DND-41 (cell line): Measurements from ENCODE around the gene PANX1.

ENCODE experiments used
- ATAC-seq: fragments of 200-7000 bp; cut with Tn5 transposase; 3 replicates; pipeline ENCODE4 v1.9.1; 2021; ENCODE audit warnings: low read depth; ENCODE audit not compliant: insufficient read depth
- DNase-seq: peaks from one replicate; pipeline ENCODE4 v3.0.0-alpha.2; 2020
- H2AFZ ChIP-seq: 2 replicates; pipeline ENCODE4 v1.6.0; 2012; ENCODE audit warnings: low read depth, low read length
- H3K27ac ChIP-seq: 2 replicates; pipeline ENCODE4 v1.5.1; 2012; ENCODE audit warnings: low read length, inconsistent platforms
- H3K27me3 ChIP-seq: fragments of 200-600 bp; sonication (generic); 2 replicates; pipeline ENCODE4 v1.6.0; 2012; ENCODE audit warnings: low read length, mild to moderate bottlenecking, inconsistent platforms; ENCODE audit not compliant: insufficient read depth, poor library complexity
- H3K36me3 ChIP-seq: 2 replicates; pipeline ENCODE4 v1.5.1; 2012; ENCODE audit warnings: low read length, inconsistent platforms; ENCODE audit not compliant: insufficient read depth
- H3K4me1 ChIP-seq: 2 replicates; pipeline ENCODE4 v1.5.1; 2012; ENCODE audit warnings: mild to moderate bottlenecking, low read length; ENCODE audit not compliant: insufficient read depth
- H3K4me2 ChIP-seq: 2 replicates; pipeline ENCODE4 v1.6.0; 2012; ENCODE audit warnings: mild to moderate bottlenecking, moderate library complexity, low read length, inconsistent platforms; ENCODE audit not compliant: insufficient read depth
- H3K4me3 ChIP-seq, 2 experiments: fragments of 200-600 bp in 1 of 2; shearing (Covaris generic) in 1 of 2; 2 replicates each; pipeline ENCODE4 v1.5.1; 2012 to 2016; ENCODE audit warnings: inconsistent platforms in 2 of 2, low read length in 2 of 2, mild to moderate bottlenecking in 2 of 2, low read depth in 1 of 2, moderate library complexity in 1 of 2
- H3K79me2 ChIP-seq: 2 replicates; pipeline ENCODE4 v1.6.0; 2012; ENCODE audit warnings: low read length, inconsistent platforms; ENCODE audit not compliant: insufficient read depth
- H3K9ac ChIP-seq: 2 replicates; pipeline ENCODE4 v1.6.0; 2012; ENCODE audit warnings: low read depth, mild to moderate bottlenecking, inconsistent platforms, low read length, moderate library complexity
- H3K9me3 ChIP-seq: 2 replicates; pipeline ENCODE4 v1.5.1; 2012; ENCODE audit warnings: low read length, moderate library complexity, mild to moderate bottlenecking, inconsistent platforms; ENCODE audit not compliant: insufficient read depth, severe bottlenecking
- H4K20me1 ChIP-seq: 2 replicates; pipeline ENCODE4 v1.6.0; 2012; ENCODE audit warnings: low read length; ENCODE audit not compliant: insufficient read depth
- CTCF ChIP-seq: IDR thresholded peaks from 2 replicates; pipeline ENCODE4 v1.5.1; 2012; ENCODE audit warnings: borderline replicate concordance, low read length, moderate library complexity, mild to moderate bottlenecking; ENCODE audit not compliant: poor library complexity, severe bottlenecking; ENCODE audit errors: extremely low read depth
- EZH2 ChIP-seq: IDR thresholded peaks from 3 replicates; pipeline ENCODE4 v1.6.1; 2012; ENCODE audit warnings: borderline replicate concordance, low read depth, mild to moderate bottlenecking, moderate library complexity, low read length, inconsistent platforms; ENCODE audit not compliant: severe bottlenecking

The PANX1 gene

GRCh38 chr11:94129512-94130297 lies 1.1 kb downstream of the PANX1 start:
- peak overlapping the region; percentile 91 for H2AFZ ChIP-seq

GRCh38 chr11:94130298-94131046 lies 1.8 kb downstream of the PANX1 start:
- Histone ChIP-seq H3K9me3 (no peaks in the 10 kb centered on the region), H4K20me1 (peaks cover 46% of the 10 kb centered on the region), H2AFZ (no peak overlapping the region; the same call in 1 of the 2 replicates), H3K36me3 (no peaks in the 10 kb centered on the region; the same call in 1 of the 2 replicates), H3K79me2 (peaks cover 79% of the 10 kb centered on the region), H3K9ac (peak overlapping the region; percentile 83), H3K27ac (peak overlapping the region; percentile 83; the same call in 1 of the 2 replicates), H3K4me2 (peak overlapping the region; percentile 85), H3K4me1 (peaks cover 62% of the 10 kb centered on the region), H3K27me3 (no peaks in the 10 kb centered on the region), H3K4me3 (peak overlapping the region; percentile 78 to 86; a peak in 3 of 4 replicates)
- DNase-seq (no peak), ATAC-seq (no peak)
- no peak for TF ChIP-seq EZH2
- no peak for TF ChIP-seq CTCF

More at GRCh38 chr11:94129512-94130297, 1.1 kb downstream of the PANX1 start:
- DNase-seq (peak; percentile 16), ATAC-seq (no peak; the same call in 2 of the 3 replicates)
- Histone ChIP-seq H3K36me3 (no peaks in the 10 kb centered on the region; the same call in 1 of the 2 replicates), H3K9ac (peak overlapping the region; percentile 83), H3K4me1 (peaks cover 62% of the 10 kb centered on the region), H3K79me2 (peaks cover 71% of the 10 kb centered on the region), H3K4me2 (peak overlapping the region; percentile 85), H3K9me3 (no peaks in the 10 kb centered on the region), H3K27ac (peak overlapping the region; percentile 83), H3K27me3 (no peaks in the 10 kb centered on the region), H4K20me1 (peaks cover 40% of the 10 kb centered on the region), H3K4me3 (peak overlapping the region; percentile 78 to 86)
- TF ChIP-seq EZH2 (no peak), CTCF (no peak)

- Histone ChIP-seq H3K9ac (peak overlapping the region; percentile 4; the same call in 1 of the 2 replicates), H3K9me3 (no peaks in the 10 kb centered on the region), H3K27me3 (no peaks in the 10 kb centered on the region), H3K4me2 (peak overlapping the region; percentile 85), H2AFZ (no peak overlapping the region), H3K4me1 (peaks cover 62% of the 10 kb centered on the region), H3K79me2 (peaks cover 86% of the 10 kb centered on the region), H3K36me3 (no peaks in the 10 kb centered on the region; the same call in 1 of the 2 replicates), H3K4me3 (peak overlapping the region in 1 of 2 experiments; percentile 78; a peak in 2 of 4 replicates), H4K20me1 (peaks cover 48% of the 10 kb centered on the region), H3K27ac (no peak overlapping the region)
- ATAC-seq, result no peak
- TF ChIP-seq EZH2 (no peak), CTCF (no peak)
- DNase-seq, result no peak
Measured at GRCh38 chr11:94131047-94131717, 2.5 kb downstream of the PANX1 start.
